IPS-15b (cell line): ENCODE data around the gene MORF4L1.
"Not testable (repeated sequence)": the region's sequence is repeated elsewhere in the genome, so short reads cannot be mapped to it uniquely, and the experiment has no call there.

Experiments used
- H3K27me3 ChIP-seq: one replicate; pipeline ENCODE4 v1.6.1; 2013; ENCODE audit warnings: low read length; ENCODE audit not compliant: control insufficient read depth, insufficient read depth
- H3K36me3 ChIP-seq: one replicate; pipeline ENCODE4 v1.6.1; 2013; ENCODE audit warnings: low read length; ENCODE audit not compliant: control insufficient read depth, insufficient read depth
- H3K4me1 ChIP-seq: one replicate; pipeline ENCODE4 v1.6.1; 2013; ENCODE audit warnings: mild to moderate bottlenecking, low read length; ENCODE audit not compliant: control insufficient read depth, insufficient read depth
- H3K4me3 ChIP-seq: one replicate; pipeline ENCODE4 v1.5.1; 2013; ENCODE audit warnings: low read depth, low read length
- H3K9ac ChIP-seq: one replicate; pipeline ENCODE4 v1.6.1; 2013; ENCODE audit warnings: low read depth, mild to moderate bottlenecking, low read length
- H3K9me3 ChIP-seq: one replicate; pipeline ENCODE4 v1.6.1; 2013; ENCODE audit warnings: mild to moderate bottlenecking, low read length; ENCODE audit not compliant: control insufficient read depth, insufficient read depth

Gene MORF4L1

GRCh38 chr15:78923480-78924360 is 51.0 kb downstream of the MORF4L1 start:
- no peak overlapping the region for H3K9ac ChIP-seq
- no peak overlapping the region for H3K4me3 ChIP-seq
- H3K4me1 ChIP-seq = no peaks in the 10 kb centered on the region
- H3K36me3 ChIP-seq = peaks cover 39% of the 10 kb centered on the region
- no peaks in the 10 kb centered on the region for H3K9me3 ChIP-seq
- no peaks in the 10 kb centered on the region for H3K27me3 ChIP-seq

- Histone ChIP-seq H3K9ac (no peak overlapping the region), H3K4me1 (no peaks in the 10 kb centered on the region), H3K36me3 (peaks cover 32% of the 10 kb centered on the region), H3K4me3 (no peak overlapping the region), H3K27me3 (no peaks in the 10 kb centered on the region), H3K9me3 (no peaks in the 10 kb centered on the region)
These were observed 52.5 kb downstream of the MORF4L1 start for GRCh38 chr15:78925076-78925624.

GRCh38 chr15:78925956-78926743 is 53.5 kb downstream of the MORF4L1 start:
- Histone ChIP-seq H3K4me1 (no peaks in the 10 kb centered on the region), H3K36me3 (peaks cover 32% of the 10 kb centered on the region), H3K27me3 (no peaks in the 10 kb centered on the region), H3K9me3 (no peaks in the 10 kb centered on the region), H3K4me3 (no peak overlapping the region), H3K9ac (no peak overlapping the region)

- no peaks in the 10 kb centered on the region for H3K27me3 ChIP-seq
- H3K9me3 ChIP-seq = no peaks in the 10 kb centered on the region
- no peaks in the 10 kb centered on the region for H3K4me1 ChIP-seq
- H3K9ac ChIP-seq = no peak overlapping the region
- no peak overlapping the region for H3K4me3 ChIP-seq
- peaks cover 24% of the 10 kb centered on the region for H3K36me3 ChIP-seq
These were observed 54.5 kb downstream of the MORF4L1 start for GRCh38 chr15:78927077-78927790.

- not testable (repeated sequence) for H3K4me1 ChIP-seq, H3K9me3 ChIP-seq, H3K9ac ChIP-seq, H3K27me3 ChIP-seq, H3K4me3 ChIP-seq
- peaks cover 17% of the 10 kb centered on the region for H3K36me3 ChIP-seq
These were observed 55.5 kb downstream of the MORF4L1 start for GRCh38 chr15:78928176-78928575.

GRCh38 chr15:78928616-78929093 is 56.0 kb downstream of the MORF4L1 start:
- H3K36me3 ChIP-seq = peaks cover 17% of the 10 kb centered on the region
- H3K27me3 ChIP-seq = no peaks in the 10 kb centered on the region
- H3K4me1 ChIP-seq = no peaks in the 10 kb centered on the region
- H3K9me3 ChIP-seq = no peaks in the 10 kb centered on the region
- H3K9ac ChIP-seq = no peak overlapping the region
- H3K4me3 ChIP-seq = no peak overlapping the region

- Histone ChIP-seq H3K9me3 (no peaks in the 10 kb centered on the region), H3K9ac (no peak overlapping the region), H3K4me1 (no peaks in the 10 kb centered on the region), H3K4me3 (no peak overlapping the region), H3K36me3 (peaks cover 14% of the 10 kb centered on the region), H3K27me3 (no peaks in the 10 kb centered on the region)
These were observed 57.0 kb downstream of the MORF4L1 start for GRCh38 chr15:78929536-78930264.

- Histone ChIP-seq H3K9me3 (no peaks in the 10 kb centered on the region), H3K4me3 (no peak overlapping the region), H3K9ac (no peak overlapping the region), H3K4me1 (no peaks in the 10 kb centered on the region), H3K36me3 (peaks cover 11% of the 10 kb centered on the region), H3K27me3 (no peaks in the 10 kb centered on the region)
These were observed 58.1 kb downstream of the MORF4L1 start for GRCh38 chr15:78930577-78931388.

- Histone ChIP-seq H3K9ac (no peak overlapping the region), H3K27me3 (no peaks in the 10 kb centered on the region), H3K4me1 (no peaks in the 10 kb centered on the region), H3K36me3 (peaks cover 7% of the 10 kb centered on the region), H3K4me3 (no peak overlapping the region), H3K9me3 (no peaks in the 10 kb centered on the region)
These were observed 59.0 kb downstream of the MORF4L1 start for GRCh38 chr15:78931439-78932257.
